WERI-Rb-1 (cell line): Measurements from ENCODE around the gene SIX3.

Source experiments
- DNase-seq: peaks from one replicate; pipeline ENCODE4 v3.0.0-alpha.2; 2020
- H3K27ac ChIP-seq: fragments of 250-450 bp; sonication (Bioruptor Pico); 2 replicates; pipeline ENCODE4 v1.5.1; 2020; ENCODE audit warnings: mild to moderate bottlenecking, moderate library complexity
- H3K27me3 ChIP-seq: fragments of 250-450 bp; sonication (Bioruptor Pico); 2 replicates; pipeline ENCODE4 v1.5.1; 2021; ENCODE audit warnings: mild to moderate bottlenecking, low read depth, moderate library complexity; ENCODE audit not compliant: insufficient read depth, severe bottlenecking
- H3K36me3 ChIP-seq: fragments of 250-450 bp; sonication (Bioruptor Pico); 2 replicates; pipeline ENCODE4 v1.5.1; 2020; ENCODE audit warnings: mild to moderate bottlenecking, moderate library complexity
- H3K4me3 ChIP-seq: 2 replicates; pipeline ENCODE4 v1.5.1; 2011; ENCODE audit warnings: low read depth, mild to moderate bottlenecking, control low read depth, low read length
- H3K9me3 ChIP-seq: fragments of 250-450 bp; sonication (Bioruptor Pico); 2 replicates; pipeline ENCODE4 v1.5.1; 2021; ENCODE audit warnings: mild to moderate bottlenecking, moderate library complexity; ENCODE audit not compliant: severe bottlenecking
- CTCF ChIP-seq: IDR thresholded peaks from 2 replicates; pipeline ENCODE4 v1.5.1; 2011; ENCODE audit warnings: low read depth, mild to moderate bottlenecking, control low read depth, inconsistent platforms, low read length

The SIX3 gene

GRCh38 chr2:44989176-44989575, 47.7 kb downstream of the SIX3 start:
- H3K36me3 ChIP-seq = no peaks in the 10 kb centered on the region
- H3K27ac ChIP-seq = no peak overlapping the region
- DNase-seq = no peak
- H3K27me3 ChIP-seq = no peaks in the 10 kb centered on the region
- H3K9me3 ChIP-seq = peaks cover 4% of the 10 kb centered on the region
- no peak for TF ChIP-seq CTCF
- H3K4me3 ChIP-seq = no peak overlapping the region

GRCh38 chr2:44994377-44994776, 52.9 kb downstream of the SIX3 start:
- TF ChIP-seq CTCF = no peak
- Histone ChIP-seq H3K4me3 (no peak overlapping the region), H3K36me3 (no peaks in the 10 kb centered on the region), H3K27me3 (peaks cover 5% of the 10 kb centered on the region), H3K9me3 (peaks cover 5% of the 10 kb centered on the region), H3K27ac (no peak overlapping the region)
- DNase-seq = no peak
